Parathyroid adenoma (tissue), 2 donors: ENCODE results near the gene SUPT3H.

Experiments used
- H2AFZ ChIP-seq: fragments of 300-600 bp; sonication (generic); one replicate; pipeline ENCODE4 v1.7.0; 2017; ENCODE audit warnings: antibody characterized with exemption, mild to moderate bottlenecking
- H3K27ac ChIP-seq: fragments of 300-600 bp; sonication (generic); one replicate; pipeline ENCODE4 v1.7.0; 2017
- H3K27me3 ChIP-seq: fragments of 300-600 bp; sonication (generic); one replicate; pipeline ENCODE4 v1.7.0; 2017; ENCODE audit warnings: low read length; ENCODE audit not compliant: control insufficient read depth, insufficient read depth
- H3K36me3 ChIP-seq: fragments of 300-600 bp; sonication (generic); one replicate; pipeline ENCODE4 v1.7.0; 2017; ENCODE audit warnings: low read length; ENCODE audit not compliant: control insufficient read depth, insufficient read depth
- H3K4me1 ChIP-seq: fragments of 300-600 bp; sonication (generic); one replicate; pipeline ENCODE4 v1.7.0; 2017; ENCODE audit warnings: control low read depth
- H3K4me2 ChIP-seq: fragments of 300-600 bp; sonication (generic); one replicate; pipeline ENCODE4 v1.7.0; 2017; ENCODE audit warnings: low read length
- H3K4me3 ChIP-seq: fragments of 300-600 bp; sonication (generic); one replicate; pipeline ENCODE4 v1.7.0; 2017; ENCODE audit warnings: low read depth, low read length
- H3K79me2 ChIP-seq: fragments of 300-600 bp; sonication (generic); one replicate; pipeline ENCODE4 v1.7.0; 2017; ENCODE audit warnings: control low read depth
- H3K9ac ChIP-seq: fragments of 300-600 bp; sonication (generic); one replicate; pipeline ENCODE4 v1.7.0; 2017; ENCODE audit warnings: mild to moderate bottlenecking
- H3K9me3 ChIP-seq: fragments of 300-600 bp; sonication (generic); one replicate; pipeline ENCODE4 v1.7.0; 2017; ENCODE audit warnings: low read length; ENCODE audit not compliant: control insufficient read depth
- TF ChIP-seq, protein P1 (sequence below): fragments of 300-600 bp; sonication (generic); IDR thresholded peaks from one replicate; pipeline ENCODE4 v1.7.0; 2017; ENCODE audit warnings: antibody characterized with exemption, mild to moderate bottlenecking
- donor health status: primary hyperparathyroidism.

The SUPT3H gene

DNA sequence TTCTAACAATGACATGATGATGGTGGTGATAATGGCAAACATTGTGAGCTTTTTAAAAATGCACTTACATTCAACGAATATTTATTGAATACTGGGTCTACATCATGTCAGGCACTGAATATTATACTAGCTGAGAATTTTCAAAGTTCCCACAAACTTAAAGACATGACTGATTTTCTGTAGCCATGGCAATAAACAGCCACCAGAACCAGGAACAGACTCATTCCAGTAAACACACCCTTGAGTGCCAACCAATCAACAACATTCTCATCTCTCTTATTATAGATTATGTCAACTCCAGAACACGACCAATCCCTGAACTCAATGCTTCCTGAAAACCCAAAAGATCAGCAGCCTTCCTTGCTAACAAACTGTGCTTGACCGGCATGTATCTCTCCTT is 262.0 kb downstream of the SUPT3H start:
- H3K79me2 ChIP-seq, result no peaks in the 10 kb centered on the region
- TF ChIP-seq, protein P1, sequence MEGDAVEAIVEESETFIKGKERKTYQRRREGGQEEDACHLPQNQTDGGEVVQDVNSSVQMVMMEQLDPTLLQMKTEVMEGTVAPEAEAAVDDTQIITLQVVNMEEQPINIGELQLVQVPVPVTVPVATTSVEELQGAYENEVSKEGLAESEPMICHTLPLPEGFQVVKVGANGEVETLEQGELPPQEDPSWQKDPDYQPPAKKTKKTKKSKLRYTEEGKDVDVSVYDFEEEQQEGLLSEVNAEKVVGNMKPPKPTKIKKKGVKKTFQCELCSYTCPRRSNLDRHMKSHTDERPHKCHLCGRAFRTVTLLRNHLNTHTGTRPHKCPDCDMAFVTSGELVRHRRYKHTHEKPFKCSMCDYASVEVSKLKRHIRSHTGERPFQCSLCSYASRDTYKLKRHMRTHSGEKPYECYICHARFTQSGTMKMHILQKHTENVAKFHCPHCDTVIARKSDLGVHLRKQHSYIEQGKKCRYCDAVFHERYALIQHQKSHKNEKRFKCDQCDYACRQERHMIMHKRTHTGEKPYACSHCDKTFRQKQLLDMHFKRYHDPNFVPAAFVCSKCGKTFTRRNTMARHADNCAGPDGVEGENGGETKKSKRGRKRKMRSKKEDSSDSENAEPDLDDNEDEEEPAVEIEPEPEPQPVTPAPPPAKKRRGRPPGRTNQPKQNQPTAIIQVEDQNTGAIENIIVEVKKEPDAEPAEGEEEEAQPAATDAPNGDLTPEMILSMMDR, result no peak
- H2AFZ ChIP-seq, result no peak overlapping the region
- no peak overlapping the region for H3K27ac ChIP-seq
- no peak overlapping the region for H3K9ac ChIP-seq
- no peaks in the 10 kb centered on the region for H3K27me3 ChIP-seq
- H3K4me2 ChIP-seq, result no peak overlapping the region
- H3K4me1 ChIP-seq, result no peaks in the 10 kb centered on the region
- no peaks in the 10 kb centered on the region for H3K9me3 ChIP-seq
- no peak overlapping the region for H3K4me3 ChIP-seq
- H3K36me3 ChIP-seq, result no peaks in the 10 kb centered on the region

DNA sequence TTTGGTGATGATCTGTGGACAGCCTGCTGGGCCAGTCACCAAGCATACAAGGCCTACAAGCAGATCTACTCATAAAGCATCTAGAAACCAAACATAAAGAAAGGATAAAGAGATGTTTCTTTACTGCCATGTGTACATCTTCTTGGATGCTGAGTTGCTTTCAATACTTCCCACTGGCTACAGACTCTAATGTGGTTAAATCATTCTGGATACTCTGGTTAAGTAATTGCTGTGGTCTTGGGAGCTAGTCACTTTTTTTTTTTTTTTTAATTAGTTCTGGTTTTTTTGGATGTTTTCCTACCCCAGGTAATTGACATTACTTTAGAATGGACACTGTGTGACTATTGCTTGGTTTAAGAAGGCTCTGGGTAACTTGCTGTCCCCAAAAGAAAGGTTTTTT is 265.0 kb downstream of the SUPT3H start:
- Histone ChIP-seq H3K36me3 (no peaks in the 10 kb centered on the region), H3K4me1 (no peaks in the 10 kb centered on the region), H3K4me3 (no peak overlapping the region), H3K9me3 (no peaks in the 10 kb centered on the region), H3K27ac (no peak overlapping the region), H3K4me2 (no peak overlapping the region), H3K9ac (no peak overlapping the region), H3K27me3 (no peaks in the 10 kb centered on the region), H2AFZ (no peak overlapping the region), H3K79me2 (no peaks in the 10 kb centered on the region)
- TF ChIP-seq, protein P1, result no peak

DNA sequence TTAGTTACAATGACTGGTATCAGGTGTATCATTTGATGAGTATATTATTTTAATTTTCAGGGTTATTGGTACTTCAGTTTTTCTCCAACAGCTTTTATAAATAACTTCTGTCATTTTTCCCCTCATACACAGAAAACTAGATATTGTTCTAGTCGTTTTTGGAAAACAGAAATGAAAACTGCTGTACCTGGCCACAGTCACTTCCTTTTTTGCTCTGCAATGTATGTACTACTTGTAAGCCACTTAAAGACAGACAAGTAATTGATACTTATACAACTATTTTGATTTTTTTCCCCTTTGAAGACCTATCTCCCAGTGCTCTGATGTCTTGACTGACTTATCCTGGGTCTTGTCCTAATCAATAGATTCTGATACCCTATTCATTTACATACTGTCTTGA is 268.2 kb downstream of the SUPT3H start:
- Histone ChIP-seq H3K9me3 (no peaks in the 10 kb centered on the region), H3K4me3 (no peak overlapping the region), H3K27me3 (no peaks in the 10 kb centered on the region), H3K36me3 (no peaks in the 10 kb centered on the region), H3K9ac (no peak overlapping the region), H3K4me2 (no peak overlapping the region), H3K79me2 (no peaks in the 10 kb centered on the region), H3K27ac (no peak overlapping the region), H2AFZ (no peak overlapping the region), H3K4me1 (no peaks in the 10 kb centered on the region)
- TF ChIP-seq, protein P1, result no peak

DNA sequence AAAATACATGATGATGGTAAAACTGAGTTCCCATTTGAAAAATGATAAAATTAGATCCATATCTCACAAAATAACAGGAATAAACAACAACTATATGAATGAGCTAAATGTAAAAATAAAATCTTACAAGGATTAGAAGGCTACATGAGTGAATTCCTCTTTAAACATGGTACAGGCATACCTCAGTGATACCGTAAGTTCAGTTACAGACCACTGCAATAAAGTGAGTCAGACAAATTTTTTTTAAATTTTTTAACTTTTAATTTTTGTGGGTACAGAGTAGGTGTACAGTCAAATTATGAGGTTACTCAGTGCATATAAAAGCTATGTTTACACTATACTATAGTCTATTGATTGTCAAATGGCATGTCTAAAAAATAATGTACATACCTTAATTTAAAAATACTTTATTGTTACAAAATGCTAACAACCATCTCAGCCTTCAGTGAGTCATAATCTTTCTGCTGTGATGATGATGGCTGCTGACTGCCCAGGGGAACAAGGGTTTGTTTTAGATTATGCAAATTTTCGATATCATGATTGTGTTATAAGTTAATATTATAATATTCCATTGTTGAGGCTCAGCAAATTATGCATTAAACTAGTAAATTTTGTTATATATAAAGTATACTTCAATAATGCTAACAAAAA is 272.4 kb downstream of the SUPT3H start:
- H3K4me2 ChIP-seq, result no peak overlapping the region
- H3K27me3 ChIP-seq, result no peaks in the 10 kb centered on the region
- no peak overlapping the region for H3K4me3 ChIP-seq
- no peak overlapping the region for H3K9ac ChIP-seq
- no peak overlapping the region for H2AFZ ChIP-seq
- no peaks in the 10 kb centered on the region for H3K36me3 ChIP-seq
- TF ChIP-seq, protein P1, result no peak
- no peaks in the 10 kb centered on the region for H3K9me3 ChIP-seq
- H3K4me1 ChIP-seq, result no peaks in the 10 kb centered on the region
- H3K79me2 ChIP-seq, result no peaks in the 10 kb centered on the region
- no peak overlapping the region for H3K27ac ChIP-seq

DNA sequence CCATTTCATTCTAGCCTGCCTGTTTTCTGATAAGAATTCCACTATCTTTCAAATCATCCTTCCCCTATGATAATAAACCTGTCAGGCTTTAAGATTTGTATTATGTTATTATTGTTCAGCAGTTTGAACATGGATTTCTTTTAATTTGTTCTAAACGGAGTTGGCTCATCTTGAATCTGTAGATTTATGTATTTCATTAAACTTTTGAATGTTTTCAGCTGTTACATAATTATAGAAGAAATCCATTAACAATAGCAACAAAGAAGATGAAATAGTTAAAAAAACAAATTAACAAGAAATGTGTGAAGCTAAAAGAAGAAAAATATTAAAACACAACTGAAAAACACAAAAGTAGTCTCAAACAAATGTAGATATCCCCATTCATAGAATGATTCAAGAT is 273.3 kb downstream of the SUPT3H start:
- Histone ChIP-seq H3K27me3 (no peaks in the 10 kb centered on the region), H3K4me2 (no peak overlapping the region), H3K27ac (no peak overlapping the region), H3K9ac (no peak overlapping the region), H3K9me3 (no peaks in the 10 kb centered on the region), H2AFZ (no peak overlapping the region), H3K4me1 (no peaks in the 10 kb centered on the region), H3K4me3 (no peak overlapping the region), H3K79me2 (no peaks in the 10 kb centered on the region), H3K36me3 (no peaks in the 10 kb centered on the region)
- TF ChIP-seq, protein P1, result no peak
